Measurements from ENCODE around the gene MFAP1.

- TF ChIP-seq CTCF (IDR thresholded peaks at IDR 0.05) (no peak), POLR2A (IDR thresholded peaks at IDR 0.05) (no peak), EP300 (IDR thresholded peaks at IDR 0.05) (no peak)
Observed at GRCh38 chr15:43779016-43779415, 45.5 kb downstream of the MFAP1 start.

Data from upper lobe of left lung (tissue), 4 donors.